HG03103 (cell line): ENCODE results near the gene DAB2IP.
"Not testable (repeated sequence)": the region's sequence is repeated elsewhere in the genome, so short reads cannot be mapped to it uniquely, and the experiment has no call there.

Experiments used
- ATAC-seq: cut with Tn5 transposase; IDR thresholded peaks from one replicate; pipeline ENCODE4 v1.9.1; 2021; ENCODE audit warnings: low read depth; ENCODE audit not compliant: unreplicated experiment

Gene DAB2IP

GRCh38 chr9:121737481-121737931 is 86.1 kb downstream of the DAB2IP start:
- no peak for ATAC-seq

- no peak for ATAC-seq
Measured at GRCh38 chr9:121738411-121738810, 87.0 kb downstream of the DAB2IP start.

- no peak for ATAC-seq
Measured at GRCh38 chr9:121738968-121739367, 87.5 kb downstream of the DAB2IP start.

- ATAC-seq, result no peak
Measured at GRCh38 chr9:121739971-121740370, 88.5 kb downstream of the DAB2IP start.

GRCh38 chr9:121741228-121741918 is 89.9 kb downstream of the DAB2IP start:
- ATAC-seq, result no peak

- ATAC-seq, result not testable (repeated sequence)
Measured at GRCh38 chr9:121741919-121742283, 90.5 kb downstream of the DAB2IP start.

GRCh38 chr9:121742923-121743322 is 91.5 kb downstream of the DAB2IP start:
- no peak for ATAC-seq

GRCh38 chr9:121743441-121744001 is 92.1 kb downstream of the DAB2IP start:
- ATAC-seq, result no peak

GRCh38 chr9:121744002-121744686 is 92.7 kb downstream of the DAB2IP start:
- ATAC-seq, result no peak

GRCh38 chr9:121744687-121745395 is 93.4 kb downstream of the DAB2IP start:
- no peak for ATAC-seq

GRCh38 chr9:121745396-121745695 is 93.9 kb downstream of the DAB2IP start:
- no peak for ATAC-seq

- no peak for ATAC-seq
Measured at GRCh38 chr9:121746411-121746810, 95.0 kb downstream of the DAB2IP start.

- ATAC-seq, result no peak
Measured at GRCh38 chr9:121746866-121747265, 95.4 kb downstream of the DAB2IP start.

GRCh38 chr9:121748074-121748473 is 96.6 kb downstream of the DAB2IP start:
- ATAC-seq, result no peak

GRCh38 chr9:121748727-121749423 is 97.4 kb downstream of the DAB2IP start:
- no peak for ATAC-seq

- no peak for ATAC-seq
Measured at GRCh38 chr9:121749614-121750013, 98.2 kb downstream of the DAB2IP start.

GRCh38 chr9:121750259-121750714 is 98.9 kb downstream of the DAB2IP start:
- no peak for ATAC-seq

- no peak for ATAC-seq
Measured at GRCh38 chr9:121750715-121751623, 99.5 kb downstream of the DAB2IP start.

GRCh38 chr9:121751686-121752445 is 100.4 kb downstream of the DAB2IP start:
- no peak for ATAC-seq
